HL-60 (cell line): ENCODE results near the gene CCDC107.

Source experiments
- DNase-seq, 2 experiments: peaks; one replicate each; pipeline ENCODE4 v3.0.0-alpha.2; 2010 to 2020; ENCODE audit warnings: low read depth in 1 of 2, low spot score in 1 of 2
- H3K27ac ChIP-seq: fragments of 250-450 bp; sonication (Bioruptor Pico); replicated peaks from 2 replicates; pipeline ENCODE4 v1.5.1; 2020; ENCODE audit warnings: mild to moderate bottlenecking, moderate library complexity
- H3K27me3 ChIP-seq: fragments of 250-450 bp; sonication (Bioruptor Pico); 2 replicates; pipeline ENCODE4 v1.5.1; 2021; ENCODE audit warnings: mild to moderate bottlenecking, moderate library complexity; ENCODE audit not compliant: insufficient read depth, poor library complexity, severe bottlenecking
- H3K4me3 ChIP-seq: replicated peaks from 2 replicates; pipeline ENCODE4 v1.5.1; 2011; ENCODE audit warnings: mild to moderate bottlenecking, control low read depth, low read length; ENCODE audit not compliant: insufficient read depth
- GABPA ChIP-seq: IDR thresholded peaks from 2 replicates; pipeline ENCODE4 v1.6.1; 2012; ENCODE audit warnings: low read depth
- POLR2AphosphoS5 ChIP-seq: IDR thresholded peaks from 2 replicates; pipeline ENCODE4 v1.6.1; 2012; ENCODE audit warnings: low read depth
- REST ChIP-seq: IDR thresholded peaks from 2 replicates; pipeline ENCODE4 v1.6.1; 2012; ENCODE audit warnings: low read depth; ENCODE audit not compliant: insufficient replicate concordance
- SPI1 ChIP-seq: IDR thresholded peaks from 2 replicates; pipeline ENCODE4 v1.6.1; 2012; ENCODE audit warnings: low read depth, mild to moderate bottlenecking, borderline replicate concordance
- TF ChIP-seq, protein P1 (sequence below): IDR thresholded peaks from one replicate; pipeline ENCODE4 v1.5.1; 2011; ENCODE audit warnings: low read length, control low read depth, inconsistent platforms; ENCODE audit not compliant: insufficient read depth

CCDC107 gene

GRCh38 chr9:35685506-35685905 lies 27.4 kb downstream of the CCDC107 start:
- no peak overlapping the region for H3K4me3 ChIP-seq
- no peak for TF ChIP-seq POLR2AphosphoS5
- TF ChIP-seq REST = no peak
- TF ChIP-seq, protein P1, sequence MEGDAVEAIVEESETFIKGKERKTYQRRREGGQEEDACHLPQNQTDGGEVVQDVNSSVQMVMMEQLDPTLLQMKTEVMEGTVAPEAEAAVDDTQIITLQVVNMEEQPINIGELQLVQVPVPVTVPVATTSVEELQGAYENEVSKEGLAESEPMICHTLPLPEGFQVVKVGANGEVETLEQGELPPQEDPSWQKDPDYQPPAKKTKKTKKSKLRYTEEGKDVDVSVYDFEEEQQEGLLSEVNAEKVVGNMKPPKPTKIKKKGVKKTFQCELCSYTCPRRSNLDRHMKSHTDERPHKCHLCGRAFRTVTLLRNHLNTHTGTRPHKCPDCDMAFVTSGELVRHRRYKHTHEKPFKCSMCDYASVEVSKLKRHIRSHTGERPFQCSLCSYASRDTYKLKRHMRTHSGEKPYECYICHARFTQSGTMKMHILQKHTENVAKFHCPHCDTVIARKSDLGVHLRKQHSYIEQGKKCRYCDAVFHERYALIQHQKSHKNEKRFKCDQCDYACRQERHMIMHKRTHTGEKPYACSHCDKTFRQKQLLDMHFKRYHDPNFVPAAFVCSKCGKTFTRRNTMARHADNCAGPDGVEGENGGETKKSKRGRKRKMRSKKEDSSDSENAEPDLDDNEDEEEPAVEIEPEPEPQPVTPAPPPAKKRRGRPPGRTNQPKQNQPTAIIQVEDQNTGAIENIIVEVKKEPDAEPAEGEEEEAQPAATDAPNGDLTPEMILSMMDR = no peak
- no peak for TF ChIP-seq GABPA
- no peak for TF ChIP-seq SPI1
- DNase-seq = no peak
- no peaks in the 10 kb centered on the region for H3K27me3 ChIP-seq
- no peak overlapping the region for H3K27ac ChIP-seq

DNA sequence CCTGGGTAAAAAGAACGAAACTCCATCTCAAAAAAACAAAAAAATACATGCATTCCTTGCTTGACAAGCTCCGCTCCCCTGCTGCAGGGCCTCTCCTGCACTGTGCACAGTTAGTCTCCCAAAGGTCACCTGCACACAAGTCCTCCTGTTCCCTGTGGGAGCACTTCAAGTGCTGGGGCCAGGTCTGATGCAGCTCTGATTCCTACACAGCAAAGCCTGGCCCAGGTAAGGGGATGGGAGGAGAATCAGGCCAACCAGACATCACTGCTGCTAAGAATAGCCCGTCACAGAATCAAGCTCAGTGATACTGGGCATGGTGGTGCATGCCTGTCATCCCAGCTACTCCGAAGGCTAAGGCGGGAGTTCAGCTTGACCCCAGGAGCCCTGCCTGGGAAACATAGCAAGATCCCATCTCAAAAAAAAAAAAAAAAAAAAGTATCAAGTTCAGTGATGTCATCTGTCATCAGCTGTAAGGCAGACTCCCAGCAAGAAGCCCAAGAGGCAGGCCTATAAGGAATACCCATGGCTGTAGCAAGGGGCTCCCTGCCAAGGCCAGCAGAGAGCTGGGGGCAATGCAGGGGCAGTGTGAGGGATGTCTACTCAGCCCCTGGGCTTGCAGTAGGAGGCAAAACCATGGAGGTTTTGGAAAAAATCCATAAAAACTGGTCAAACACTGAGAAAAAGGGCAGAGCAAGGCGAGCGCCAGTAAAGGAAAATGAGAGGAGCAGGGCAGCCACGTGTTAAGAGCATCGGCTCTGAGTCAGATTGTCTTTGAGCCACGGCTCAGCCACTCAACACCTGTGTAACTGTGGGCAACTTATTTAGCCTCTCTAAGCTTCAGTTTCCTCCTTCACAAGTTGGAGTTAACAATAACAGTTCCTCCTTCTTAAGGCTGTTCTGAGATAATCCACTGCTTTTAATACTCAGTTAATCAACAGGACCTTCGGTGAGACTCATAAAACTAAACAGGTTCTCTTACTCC lies 28.4 kb downstream of the CCDC107 start:
- DNase-seq = no peak
- Histone ChIP-seq H3K27ac (no peak overlapping the region), H3K27me3 (no peaks in the 10 kb centered on the region), H3K4me3 (no peak overlapping the region)
- TF ChIP-seq, protein P1 = no peak
- TF ChIP-seq GABPA = no peak
- TF ChIP-seq POLR2AphosphoS5 = no peak
- no peak for TF ChIP-seq SPI1

GRCh38 chr9:35687306-35687705 lies 29.2 kb downstream of the CCDC107 start:
- H3K27me3 ChIP-seq = no peaks in the 10 kb centered on the region
- no peak for TF ChIP-seq SPI1
- TF ChIP-seq, protein P1 = no peak
- TF ChIP-seq GABPA = no peak
- no peak for TF ChIP-seq POLR2AphosphoS5
- no peak for TF ChIP-seq REST
- DNase-seq = no peak
- no peak overlapping the region for H3K27ac ChIP-seq
- H3K4me3 ChIP-seq = no peak overlapping the region
